H1 (cell line): Measurements from ENCODE around the gene TMEM120B. TPM values are rescaled to one million over a fixed set of nuclear protein-coding genes. Genes with fewer than 3 reads are reported as not detected.

Experiments
- CHD2 ChIP-seq: IDR thresholded peaks from 2 replicates; pipeline ENCODE4 v1.6.1; 2012; ENCODE audit warnings: low read length, improper control_type of control experiment
- CREB1 ChIP-seq: IDR thresholded peaks from 2 replicates; pipeline ENCODE4 v1.6.1; 2012; ENCODE audit warnings: inconsistent platforms
- HDAC6 ChIP-seq: IDR thresholded peaks from one replicate; pipeline ENCODE4 v1.7.1; 2012; ENCODE audit warnings: low read depth, mild to moderate bottlenecking, inconsistent platforms, low read length, moderate library complexity
- JUND ChIP-seq: IDR thresholded peaks from 2 replicates; pipeline ENCODE4 v1.6.1; 2011; ENCODE audit warnings: mild to moderate bottlenecking, improper control_type of control experiment, low read length
- KDM4A ChIP-seq: IDR thresholded peaks from one replicate; pipeline ENCODE4 v1.7.1; 2012; ENCODE audit warnings: low read depth, mild to moderate bottlenecking, moderate library complexity, low read length, inconsistent platforms; ENCODE audit not compliant: severe bottlenecking
- NANOG ChIP-seq: IDR thresholded peaks from 2 replicates; pipeline ENCODE4 v1.6.1; 2011; ENCODE audit warnings: low read length, low read depth, mild to moderate bottlenecking, inconsistent platforms; ENCODE audit not compliant: insufficient read depth, poor library complexity, severe bottlenecking
- NRF1 ChIP-seq: IDR thresholded peaks from 2 replicates; pipeline ENCODE4 v1.6.1; 2011; ENCODE audit warnings: mild to moderate bottlenecking, low read depth, low read length, improper control_type of control experiment
- PHF8 ChIP-seq: fragments of 200-600 bp; sonication (generic); conservative IDR thresholded peaks from 2 replicates; pipeline ENCODE4 v1.7.1; 2012; ENCODE audit warnings: low read depth, mild to moderate bottlenecking, inconsistent platforms, low read length, moderate library complexity
- RAD21 ChIP-seq, 2 experiments: IDR thresholded peaks in 1 of 2; conservative IDR thresholded peaks in 1 of 2; 2 replicates each; pipeline ENCODE4 v1.6.1; 2011; ENCODE audit warnings: low read depth in 2 of 2, low read length in 2 of 2, improper control_type of control experiment in 1 of 2, inconsistent platforms in 1 of 2, mild to moderate bottlenecking in 1 of 2, moderate library complexity in 1 of 2
- RBBP5 ChIP-seq: IDR thresholded peaks from 2 replicates; pipeline ENCODE4 v1.7.1; 2012; ENCODE audit warnings: low read depth, mild to moderate bottlenecking, inconsistent platforms, low read length, moderate library complexity, borderline replicate concordance
- RXRA ChIP-seq: IDR thresholded peaks from 2 replicates; pipeline ENCODE4 v1.6.1; 2011; ENCODE audit warnings: low read depth, mild to moderate bottlenecking, low read length, moderate library complexity; ENCODE audit not compliant: insufficient read depth
- SIRT6 ChIP-seq: IDR thresholded peaks from one replicate; pipeline ENCODE4 v1.7.1; 2012; ENCODE audit warnings: low read length, inconsistent platforms
- SP1 ChIP-seq: IDR thresholded peaks from 2 replicates; pipeline ENCODE4 v1.6.1; 2011; ENCODE audit warnings: low read depth, low read length
- SP2 ChIP-seq: IDR thresholded peaks from 2 replicates; pipeline ENCODE4 v1.6.1; 2012; ENCODE audit warnings: mild to moderate bottlenecking, low read length, inconsistent platforms
- TAF1 ChIP-seq: IDR thresholded peaks from 2 replicates; pipeline ENCODE4 v1.6.1; 2011; ENCODE audit warnings: mild to moderate bottlenecking, low read depth, low read length
- TBP ChIP-seq: IDR thresholded peaks from 2 replicates; pipeline ENCODE4 v1.6.1; 2011; ENCODE audit warnings: low read depth, low read length, improper control_type of control experiment
- TEAD4 ChIP-seq: IDR thresholded peaks from 2 replicates; pipeline ENCODE4 v1.6.1; 2012; ENCODE audit warnings: low read depth, low read length, inconsistent platforms, mixed read lengths
- polyA plus RNA-seq, 7 experiments: library from polyadenylated mRNA; depleted of rRNA in 3 of 7; stranded (reverse) in 5 of 7; unstranded in 2 of 7; fragments of >200 nt in 5 of 7; fragments of 200-250 nt in 2 of 7; gene quantifications; 1 replicate in 5 of 7; 2 replicates in 1 of 7; 4 replicates in 1 of 7; pipeline versions ENCODE4 v1.2.1 to v1.2.3, GENCODE V29; 2011 to 2013; ENCODE audit warnings: missing spikeins in 2 of 7, mixed read lengths in 2 of 7
- total RNA-seq: library from RNA; stranded (reverse); fragmentation: NEBNext Ultra II Directional; extraction: Animal tissue kit (Norgen Biotek cat#: 25700); gene quantifications from 2 replicates; pipeline ENCODE4 v1.2.1, GENCODE V29; 2021
- TF ChIP-seq, protein P1 (sequence below): IDR thresholded peaks from 2 replicates; pipeline ENCODE4 v1.6.1; 2011; ENCODE audit warnings: low read depth, mild to moderate bottlenecking, low read length; ENCODE audit not compliant: insufficient read depth
- TF ChIP-seq, protein P2 (sequence below): IDR thresholded peaks from 2 replicates; pipeline ENCODE4 v1.6.1; 2012; ENCODE audit warnings: inconsistent platforms
- TF ChIP-seq, protein P3 (sequence below): IDR thresholded peaks from 2 replicates; pipeline ENCODE4 v1.6.1; 2011; ENCODE audit warnings: low read length, improper control_type of control experiment

TMEM120B gene
- total and polyA plus RNA-seq, 2 of the 8 experiments (the other 6 are each of a cell fraction or from before 2014, with no cell fraction given), result 22.0 to 29.1 TPM

DNA sequence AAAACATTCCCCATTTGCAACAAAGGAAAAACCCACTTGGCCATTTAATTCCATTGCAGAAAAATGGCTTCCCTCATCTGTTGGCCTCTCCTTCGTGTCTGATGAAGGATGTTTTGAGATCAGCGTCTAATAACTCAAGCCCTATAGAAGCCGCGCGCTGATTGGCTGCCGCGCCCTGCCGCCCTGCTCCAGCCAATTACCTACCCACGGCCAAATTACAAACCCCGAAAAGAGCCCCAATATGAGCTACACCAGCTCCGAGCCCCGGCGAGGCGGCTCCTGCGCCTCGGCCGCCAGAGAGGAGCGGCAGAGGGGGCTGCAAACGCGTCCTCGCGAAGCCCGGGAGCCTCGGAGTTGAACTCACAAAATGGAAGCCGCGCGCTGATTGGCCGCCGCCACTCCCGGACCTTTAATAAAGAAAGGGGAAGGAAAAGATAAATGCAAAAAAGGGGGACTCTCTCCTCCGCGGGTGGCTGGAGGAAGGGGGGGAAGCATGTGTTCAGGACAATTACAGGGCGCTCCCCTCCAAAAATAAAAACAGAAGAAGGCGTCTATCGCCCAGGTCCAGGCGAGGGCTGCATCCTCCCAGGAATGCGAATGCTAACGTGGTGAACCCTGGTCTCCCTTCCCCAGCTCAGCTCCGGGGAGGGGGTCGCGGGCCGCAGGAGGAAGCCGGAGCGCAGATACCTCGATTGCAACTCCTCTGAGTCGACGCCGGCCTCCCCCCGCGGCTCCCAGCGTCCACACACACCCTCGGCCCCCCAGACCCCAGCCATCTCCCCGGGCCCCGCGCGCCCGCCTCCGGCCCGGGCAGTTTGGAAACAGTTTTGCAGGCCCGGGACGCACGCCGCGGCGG lies 90.5 kb downstream of the TMEM120B start (continued):
- TF ChIP-seq PHF8, result peak; percentile 31
- TF ChIP-seq RXRA, result no peak
- no peak for TF ChIP-seq RBBP5
- TF ChIP-seq TBP, result peak; percentile 96
- TF ChIP-seq, protein P1, sequence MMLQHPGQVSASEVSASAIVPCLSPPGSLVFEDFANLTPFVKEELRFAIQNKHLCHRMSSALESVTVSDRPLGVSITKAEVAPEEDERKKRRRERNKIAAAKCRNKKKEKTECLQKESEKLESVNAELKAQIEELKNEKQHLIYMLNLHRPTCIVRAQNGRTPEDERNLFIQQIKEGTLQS, result no peak
- peak; percentile 13 for TF ChIP-seq KDM4A
- TF ChIP-seq NANOG, result no peak
- no peak for TF ChIP-seq RAD21 (IDR thresholded peaks at IDR 0.05 in 1 of 2, conservative IDR thresholded peaks at IDR 0.05 in 1 of 2; ENCODE audit: low read depth in 2 of 2, low read length in 2 of 2)
- peak; percentile 83 for TF ChIP-seq TEAD4
- no peak for TF ChIP-seq HDAC6
- no peak; the same call in 1 of the 2 replicates for TF ChIP-seq CHD2
- TF ChIP-seq SIRT6, result no peak
- TF ChIP-seq, protein P2, sequence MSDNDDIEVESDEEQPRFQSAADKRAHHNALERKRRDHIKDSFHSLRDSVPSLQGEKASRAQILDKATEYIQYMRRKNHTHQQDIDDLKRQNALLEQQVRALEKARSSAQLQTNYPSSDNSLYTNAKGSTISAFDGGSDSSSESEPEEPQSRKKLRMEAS, result peak; percentile 26; the same call in 1 of the 2 replicates
- no peak for TF ChIP-seq JUND
- TF ChIP-seq NRF1, result no peak
- TF ChIP-seq, protein P3, sequence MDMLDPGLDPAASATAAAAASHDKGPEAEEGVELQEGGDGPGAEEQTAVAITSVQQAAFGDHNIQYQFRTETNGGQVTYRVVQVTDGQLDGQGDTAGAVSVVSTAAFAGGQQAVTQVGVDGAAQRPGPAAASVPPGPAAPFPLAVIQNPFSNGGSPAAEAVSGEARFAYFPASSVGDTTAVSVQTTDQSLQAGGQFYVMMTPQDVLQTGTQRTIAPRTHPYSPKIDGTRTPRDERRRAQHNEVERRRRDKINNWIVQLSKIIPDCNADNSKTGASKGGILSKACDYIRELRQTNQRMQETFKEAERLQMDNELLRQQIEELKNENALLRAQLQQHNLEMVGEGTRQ, result no peak
- TF ChIP-seq TAF1, result peak; percentile 97
- TF ChIP-seq CREB1, result no peak; the same call in 1 of the 2 replicates
- TF ChIP-seq SP2, result no peak
- TF ChIP-seq SP1, result peak; percentile 50; the same call in 1 of the 2 replicates
